HG02678 (cell line): ENCODE data around the gene TWNK.

Source experiments
- ATAC-seq: cut with Tn5 transposase; IDR thresholded peaks from one replicate; pipeline ENCODE4 v1.9.1; 2021; ENCODE audit warnings: mild to moderate bottlenecking, moderate library complexity; ENCODE audit not compliant: unreplicated experiment

TWNK gene

GRCh38 chr10:100986952-100987684, at the start of gene TWNK, which contains the start of gene MRPL43:
Gene TWNK (plus strand): TSS chr10:100987543. CDS start chr10:100988211, 668 bp downstream.
Gene MRPL43 (minus strand): TSS chr10:100987497. CDS start chr10:100987443, 54 bp downstream.
- ATAC-seq: peak; percentile 82

- no peak for ATAC-seq
Observed at GRCh38 chr10:100939763-100940344, 47.5 kb upstream of the TWNK start.

GRCh38 chr10:100942229-100942628, 45.1 kb upstream of the TWNK start:
- no peak for ATAC-seq

- ATAC-seq: no peak
Observed at GRCh38 chr10:100943508-100943907, 43.8 kb upstream of the TWNK start.

- no peak for ATAC-seq
Observed at GRCh38 chr10:100945754-100946153, 41.6 kb upstream of the TWNK start.

- no peak for ATAC-seq
Observed at GRCh38 chr10:100948916-100949315, 38.4 kb upstream of the TWNK start.

- ATAC-seq: no peak
Observed at GRCh38 chr10:100960251-100960650, 27.1 kb upstream of the TWNK start.

GRCh38 chr10:100962351-100963080, 24.8 kb upstream of the TWNK start:
- ATAC-seq: no peak

- ATAC-seq: no peak
Observed at GRCh38 chr10:100963826-100964225, 23.5 kb upstream of the TWNK start.

GRCh38 chr10:100965820-100966219, 21.5 kb upstream of the TWNK start:
- ATAC-seq: no peak

- ATAC-seq: no peak
Observed at GRCh38 chr10:100966887-100967286, 20.5 kb upstream of the TWNK start.

GRCh38 chr10:100967332-100967731, 20.0 kb upstream of the TWNK start:
- ATAC-seq: no peak

- ATAC-seq: no peak
Observed at GRCh38 chr10:100968062-100968736, 19.1 kb upstream of the TWNK start.

- no peak for ATAC-seq
Observed at GRCh38 chr10:100968863-100969186, 18.5 kb upstream of the TWNK start.

- ATAC-seq: peak; percentile 52
Observed at GRCh38 chr10:100969187-100970075, 17.9 kb upstream of the TWNK start, which contains the start of gene SEMA4G. Gene SEMA4G (plus strand): TSS chr10:100969504. CDS start chr10:100972913, 3,409 bp downstream.

- ATAC-seq: no peak
Observed at GRCh38 chr10:100970076-100970913, 17.0 kb upstream of the TWNK start.

- ATAC-seq: no peak
Observed at GRCh38 chr10:100970914-100971811, 16.2 kb upstream of the TWNK start.

GRCh38 chr10:100972115-100972903, 15.0 kb upstream of the TWNK start:
- no peak for ATAC-seq
